HEK293 (cell line): Measurements from ENCODE around the gene CALHM1.

ENCODE experiments used
- CTCF ChIA-PET: fragments of 350-600 bp; formaldehyde crosslinking; extraction: SDS; loops from one replicate; lab custom pipeline; 2021; ENCODE audit warnings: antibody characterized with exemption; lab: Yijun Ruan, JAX
- POLR2A ChIA-PET: fragments of 300-600 bp; formaldehyde crosslinking; extraction: SDS; loops from one replicate; lab custom pipeline; 2020; ENCODE audit warnings: antibody characterized with exemption, inconsistent platforms; lab: Yijun Ruan, JAX
- H3K27ac ChIP-seq: fragments of 200-500 bp; sonication (Bioruptor generic); 2 replicates; pipeline ENCODE4 v1.5.1; 2014; ENCODE audit warnings: low read depth, low read length, control low read depth, inconsistent platforms; ENCODE audit errors: extremely low read depth
- H3K36me3 ChIP-seq, 2 experiments: fragments of 200-500 bp in 1 of 2; sonication (Bioruptor generic) in 1 of 2; 1 replicate in 1 of 2; 2 replicates in 1 of 2; pipeline ENCODE4 v1.5.1; 2014 to 2017; ENCODE audit warnings: inconsistent platforms in 2 of 2, low read length in 2 of 2; ENCODE audit not compliant: control insufficient read depth in 2 of 2, insufficient read depth in 1 of 2
- H3K4me1 ChIP-seq: fragments of 200-500 bp; sonication (Bioruptor generic); 2 replicates; pipeline ENCODE4 v1.5.1; 2014; ENCODE audit warnings: mild to moderate bottlenecking, low read length, inconsistent platforms; ENCODE audit not compliant: control insufficient read depth, insufficient read depth
- H3K4me3 ChIP-seq: 2 replicates; pipeline ENCODE4 v1.5.1; 2011; ENCODE audit warnings: low read depth, mild to moderate bottlenecking, control low read depth, low read length, moderate library complexity
- H3K9me3 ChIP-seq: fragments of 200-500 bp; sonication (Bioruptor generic); 2 replicates; pipeline ENCODE4 v1.5.1; 2014; ENCODE audit warnings: low read depth, low read length, inconsistent platforms; ENCODE audit not compliant: control insufficient read depth, insufficient read depth
- GLI4 ChIP-seq: fragments of 450-650 bp; formaldehyde crosslinking; IDR thresholded peaks from 2 replicates; pipeline ENCODE4 v1.5.1; 2016; ENCODE audit warnings: missing biosample characterization, missing genetic modification characterization
- HOXD13 ChIP-seq: sonication (generic); formaldehyde crosslinking; IDR thresholded peaks from 2 replicates; pipeline ENCODE4 v1.8.0; 2022; ENCODE audit warnings: missing genetic modification reagents, borderline replicate concordance
- KLF1 ChIP-seq: fragments of 450-650 bp; formaldehyde crosslinking; IDR thresholded peaks from 2 replicates; pipeline ENCODE4 v1.5.1; 2016; ENCODE audit warnings: missing biosample characterization, missing genetic modification characterization
- TRIM28 ChIP-seq: IDR thresholded peaks from 2 replicates; pipeline ENCODE4 v1.6.1; 2011; ENCODE audit warnings: low read length, control low read depth, borderline replicate concordance
- WT1 ChIP-seq: fragments of 450-650 bp; formaldehyde crosslinking; IDR thresholded peaks from 2 replicates; pipeline ENCODE4 v1.5.1; 2016; ENCODE audit warnings: missing biosample characterization, missing genetic modification characterization
- ZFHX2 ChIP-seq: fragments of 450-650 bp; formaldehyde crosslinking; conservative IDR thresholded peaks from 2 replicates; pipeline ENCODE4 v1.5.1; 2016; ENCODE audit warnings: missing biosample characterization, missing genetic modification characterization
- ZNF133 ChIP-seq: fragments of 450-650 bp; formaldehyde crosslinking; IDR thresholded peaks from 2 replicates; pipeline ENCODE4 v1.5.1; 2016; ENCODE audit warnings: missing biosample characterization, missing genetic modification characterization
- ZNF138 ChIP-seq: fragments of 450-650 bp; formaldehyde crosslinking; IDR thresholded peaks from 2 replicates; pipeline ENCODE4 v1.5.1; 2016; ENCODE audit warnings: missing biosample characterization, missing genetic modification characterization, borderline replicate concordance
- ZNF157 ChIP-seq: fragments of 450-650 bp; formaldehyde crosslinking; IDR thresholded peaks from 2 replicates; pipeline ENCODE4 v1.5.1; 2016; ENCODE audit warnings: missing biosample characterization, missing genetic modification characterization
- ZNF184 ChIP-seq: fragments of 450-650 bp; IDR thresholded peaks from 2 replicates; pipeline ENCODE4 v1.5.1; 2018; ENCODE audit warnings: missing biosample characterization, mild to moderate bottlenecking, missing genetic modification characterization
- ZNF214 ChIP-seq: fragments of 450-650 bp; formaldehyde crosslinking; IDR thresholded peaks from 2 replicates; pipeline ENCODE4 v1.5.1; 2017; ENCODE audit warnings: missing biosample characterization, mild to moderate bottlenecking, missing genetic modification characterization, borderline replicate concordance
- ZNF239 ChIP-seq: fragments of 450-650 bp; formaldehyde crosslinking; IDR thresholded peaks from 2 replicates; pipeline ENCODE4 v1.5.1; 2016; ENCODE audit warnings: missing biosample characterization, missing genetic modification characterization
- ZNF416 ChIP-seq: fragments of 450-650 bp; formaldehyde crosslinking; IDR thresholded peaks from 2 replicates; pipeline ENCODE4 v1.5.1; 2016; ENCODE audit warnings: missing biosample characterization, missing genetic modification characterization
- ZNF548 ChIP-seq: fragments of 450-650 bp; formaldehyde crosslinking; IDR thresholded peaks from 2 replicates; pipeline ENCODE4 v1.5.1; 2016; ENCODE audit warnings: missing biosample characterization, missing genetic modification characterization
- ZNF571 ChIP-seq: fragments of 450-650 bp; formaldehyde crosslinking; IDR thresholded peaks from 2 replicates; pipeline ENCODE4 v1.5.0; 2017; ENCODE audit warnings: missing biosample characterization, missing genetic modification characterization
- ZNF585B ChIP-seq: fragments of 450-650 bp; formaldehyde crosslinking; IDR thresholded peaks from 2 replicates; pipeline ENCODE4 v1.5.1; 2016; ENCODE audit warnings: missing biosample characterization, missing genetic modification characterization
- ZNF791 ChIP-seq: fragments of 450-650 bp; formaldehyde crosslinking; IDR thresholded peaks from 2 replicates; pipeline ENCODE4 v1.5.1; 2016; ENCODE audit warnings: missing biosample characterization, missing genetic modification characterization
- TF ChIP-seq, protein P1 (sequence below): fragments of 450-650 bp; IDR thresholded peaks from 2 replicates; pipeline ENCODE4 v1.5.1; 2018; ENCODE audit warnings: missing biosample characterization, missing genetic modification characterization
- TF ChIP-seq, protein P2 (sequence below): fragments of 450-650 bp; formaldehyde crosslinking; IDR thresholded peaks from 2 replicates; pipeline ENCODE4 v1.5.1; 2017; ENCODE audit warnings: missing biosample characterization, missing genetic modification characterization
- TF ChIP-seq, protein P3 (sequence below): fragments of 450-650 bp; formaldehyde crosslinking; IDR thresholded peaks from 2 replicates; pipeline ENCODE4 v1.5.1; 2016; ENCODE audit warnings: missing biosample characterization, missing genetic modification characterization
- TF ChIP-seq, protein P4 (sequence below): fragments of 450-650 bp; formaldehyde crosslinking; IDR thresholded peaks from 2 replicates; pipeline ENCODE4 v1.5.1; 2017; ENCODE audit warnings: missing biosample characterization, mild to moderate bottlenecking, missing genetic modification characterization, moderate library complexity
- TF ChIP-seq, protein P5 (sequence below): fragments of 450-650 bp; formaldehyde crosslinking; IDR thresholded peaks from 2 replicates; pipeline ENCODE4 v1.5.1; 2017; ENCODE audit warnings: missing biosample characterization, missing genetic modification characterization
- TF ChIP-seq, protein P6 (sequence below): fragments of 450-650 bp; formaldehyde crosslinking; IDR thresholded peaks from 2 replicates; pipeline ENCODE4 v1.5.1; 2016; ENCODE audit warnings: missing biosample characterization, missing genetic modification characterization

The CALHM1 gene

DNA sequence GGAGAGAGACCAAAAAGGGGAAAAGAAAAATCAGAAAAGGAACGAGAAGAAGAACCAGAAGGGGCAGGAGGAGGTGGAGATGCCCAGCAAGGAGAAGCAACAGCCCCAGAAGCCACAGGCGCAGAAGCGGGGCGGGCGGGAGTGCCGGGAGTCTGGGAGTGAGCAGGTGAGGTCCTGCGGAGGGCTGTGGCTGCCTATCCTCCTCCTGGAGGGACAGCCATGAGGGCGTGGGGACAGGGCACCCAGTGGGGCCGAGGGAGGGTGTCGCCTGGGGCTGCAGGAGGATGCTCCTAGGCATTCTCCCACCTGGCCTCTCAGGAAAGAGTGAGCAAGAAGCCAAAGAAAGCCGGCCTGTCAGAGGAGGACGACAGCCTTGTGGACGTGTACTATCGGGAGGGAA is 18.3 kb downstream of the CALHM1 start:
- no peak overlapping the region for H3K27ac ChIP-seq
- H3K4me1 ChIP-seq = no peaks in the 10 kb centered on the region
- CTCF ChIA-PET = no interaction called here

DNA sequence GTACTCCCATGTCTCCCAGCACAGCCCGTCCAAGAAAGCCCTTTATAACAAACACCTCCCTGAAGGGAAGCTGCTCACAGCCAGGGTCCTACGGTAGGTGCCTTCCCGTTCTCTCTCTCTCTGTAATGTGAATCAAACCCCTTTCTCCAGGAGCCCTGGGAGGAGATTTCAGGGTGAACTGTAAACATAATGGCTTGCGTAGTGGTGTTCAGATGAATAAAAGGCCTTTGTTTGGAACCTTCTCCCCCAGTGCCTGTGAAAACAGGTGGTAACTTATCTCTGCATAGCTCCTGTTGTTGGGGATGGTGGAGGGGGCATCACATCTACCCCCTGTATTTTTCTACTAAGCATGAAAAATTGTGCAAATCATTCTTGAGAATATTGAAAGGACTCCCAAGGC is 18.9 kb downstream of the CALHM1 start:
- H3K27ac ChIP-seq = no peak overlapping the region
- H3K36me3 ChIP-seq = peaks cover 37 to 90% of the 10 kb centered on the region in 2 experiments; a peak in 2 of 3 replicates
- H3K4me1 ChIP-seq = no peaks in the 10 kb centered on the region
- H3K9me3 ChIP-seq = no peaks in the 10 kb centered on the region
- no peak overlapping the region for H3K4me3 ChIP-seq
- ChIA-PET POLR2A (no interaction called here), CTCF (no interaction called here)
- TF ChIP-seq TRIM28 = no peak
- TF ChIP-seq ZNF133 (tag by site-specific recombination) = no peak
- TF ChIP-seq, protein P1, sequence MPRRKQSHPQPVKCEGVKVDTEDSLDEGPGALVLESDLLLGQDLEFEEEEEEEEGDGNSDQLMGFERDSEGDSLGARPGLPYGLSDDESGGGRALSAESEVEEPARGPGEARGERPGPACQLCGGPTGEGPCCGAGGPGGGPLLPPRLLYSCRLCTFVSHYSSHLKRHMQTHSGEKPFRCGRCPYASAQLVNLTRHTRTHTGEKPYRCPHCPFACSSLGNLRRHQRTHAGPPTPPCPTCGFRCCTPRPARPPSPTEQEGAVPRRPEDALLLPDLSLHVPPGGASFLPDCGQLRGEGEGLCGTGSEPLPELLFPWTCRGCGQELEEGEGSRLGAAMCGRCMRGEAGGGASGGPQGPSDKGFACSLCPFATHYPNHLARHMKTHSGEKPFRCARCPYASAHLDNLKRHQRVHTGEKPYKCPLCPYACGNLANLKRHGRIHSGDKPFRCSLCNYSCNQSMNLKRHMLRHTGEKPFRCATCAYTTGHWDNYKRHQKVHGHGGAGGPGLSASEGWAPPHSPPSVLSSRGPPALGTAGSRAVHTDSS (tag by site-specific recombination) = no peak
- TF ChIP-seq ZNF791 (tag by site-specific recombination) = no peak
- TF ChIP-seq ZNF416 (tag by site-specific recombination) = no peak
- TF ChIP-seq ZNF548 (tag by site-specific recombination) = no peak
- TF ChIP-seq, protein P2, sequence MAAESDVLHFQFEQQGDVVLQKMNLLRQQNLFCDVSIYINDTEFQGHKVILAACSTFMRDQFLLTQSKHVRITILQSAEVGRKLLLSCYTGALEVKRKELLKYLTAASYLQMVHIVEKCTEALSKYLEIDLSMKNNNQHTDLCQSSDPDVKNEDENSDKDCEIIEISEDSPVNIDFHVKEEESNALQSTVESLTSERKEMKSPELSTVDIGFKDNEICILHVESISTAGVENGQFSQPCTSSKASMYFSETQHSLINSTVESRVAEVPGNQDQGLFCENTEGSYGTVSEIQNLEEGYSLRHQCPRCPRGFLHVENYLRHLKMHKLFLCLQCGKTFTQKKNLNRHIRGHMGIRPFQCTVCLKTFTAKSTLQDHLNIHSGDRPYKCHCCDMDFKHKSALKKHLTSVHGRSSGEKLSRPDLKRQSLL (tag by site-specific recombination) = no peak
- TF ChIP-seq, protein P3, sequence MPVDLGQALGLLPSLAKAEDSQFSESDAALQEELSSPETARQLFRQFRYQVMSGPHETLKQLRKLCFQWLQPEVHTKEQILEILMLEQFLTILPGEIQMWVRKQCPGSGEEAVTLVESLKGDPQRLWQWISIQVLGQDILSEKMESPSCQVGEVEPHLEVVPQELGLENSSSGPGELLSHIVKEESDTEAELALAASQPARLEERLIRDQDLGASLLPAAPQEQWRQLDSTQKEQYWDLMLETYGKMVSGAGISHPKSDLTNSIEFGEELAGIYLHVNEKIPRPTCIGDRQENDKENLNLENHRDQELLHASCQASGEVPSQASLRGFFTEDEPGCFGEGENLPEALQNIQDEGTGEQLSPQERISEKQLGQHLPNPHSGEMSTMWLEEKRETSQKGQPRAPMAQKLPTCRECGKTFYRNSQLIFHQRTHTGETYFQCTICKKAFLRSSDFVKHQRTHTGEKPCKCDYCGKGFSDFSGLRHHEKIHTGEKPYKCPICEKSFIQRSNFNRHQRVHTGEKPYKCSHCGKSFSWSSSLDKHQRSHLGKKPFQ (tag by site-specific recombination) = no peak

More for the DNA sequence above, 18.3 kb downstream of the CALHM1 start:
- Histone ChIP-seq H3K36me3 (peaks cover 37 to 94% of the 10 kb centered on the region in 2 experiments; a peak in 2 of 3 replicates), H3K9me3 (no peaks in the 10 kb centered on the region), H3K4me3 (no peak overlapping the region)
- TF ChIP-seq KLF1 (no peak), ZNF585B (tag by site-specific recombination) (no peak), HOXD13 (CRISPR knock-in tag) (no peak), GLI4 (tag by site-specific recombination) (no peak), ZNF239 (tag by site-specific recombination) (no peak), ZNF214 (no peak), ZNF571 (tag by site-specific recombination) (no peak)
- POLR2A ChIA-PET = no interaction called here

DNA sequence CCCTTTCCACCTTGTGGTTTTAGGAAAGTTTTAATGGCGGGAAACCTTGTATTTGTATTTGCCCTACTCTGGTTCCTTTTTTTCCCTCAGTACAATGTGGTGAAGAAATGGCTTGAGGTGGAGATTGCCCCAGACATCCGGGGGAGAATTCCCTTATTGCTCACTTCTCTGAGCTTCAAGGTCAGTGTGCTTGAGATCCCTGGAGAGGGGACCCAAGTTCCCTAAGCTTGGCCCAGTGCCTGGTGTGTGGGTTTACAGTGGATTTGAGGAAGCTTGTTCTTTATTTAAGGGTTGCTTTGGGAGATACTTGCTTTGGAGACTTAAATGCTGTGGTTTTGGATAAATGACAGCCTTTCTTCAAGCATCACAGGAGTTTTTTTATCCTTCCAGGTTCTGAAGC is 24.8 kb downstream of the CALHM1 start:
- ChIA-PET CTCF (interaction anchor here (0.7 to 1.3 kb wide), 4 partner anchors 18 to 76 kb away, joined by 3 to 6 read pairs (median 4); no protein-coding TSS in a partner anchor), POLR2A (no interaction called here)
- Histone ChIP-seq H3K4me1 (no peaks in the 10 kb centered on the region), H3K27ac (no peak overlapping the region), H3K4me3 (no peak overlapping the region), H3K9me3 (no peaks in the 10 kb centered on the region), H3K36me3 (peaks cover 52 to 90% of the 10 kb centered on the region in 2 experiments)
- no peak for TF ChIP-seq ZNF157 (tag by site-specific recombination)
- no peak for TF ChIP-seq WT1 (tag by site-specific recombination)
- TF ChIP-seq ZFHX2 (tag by site-specific recombination) = no peak
- TF ChIP-seq, protein P4, sequence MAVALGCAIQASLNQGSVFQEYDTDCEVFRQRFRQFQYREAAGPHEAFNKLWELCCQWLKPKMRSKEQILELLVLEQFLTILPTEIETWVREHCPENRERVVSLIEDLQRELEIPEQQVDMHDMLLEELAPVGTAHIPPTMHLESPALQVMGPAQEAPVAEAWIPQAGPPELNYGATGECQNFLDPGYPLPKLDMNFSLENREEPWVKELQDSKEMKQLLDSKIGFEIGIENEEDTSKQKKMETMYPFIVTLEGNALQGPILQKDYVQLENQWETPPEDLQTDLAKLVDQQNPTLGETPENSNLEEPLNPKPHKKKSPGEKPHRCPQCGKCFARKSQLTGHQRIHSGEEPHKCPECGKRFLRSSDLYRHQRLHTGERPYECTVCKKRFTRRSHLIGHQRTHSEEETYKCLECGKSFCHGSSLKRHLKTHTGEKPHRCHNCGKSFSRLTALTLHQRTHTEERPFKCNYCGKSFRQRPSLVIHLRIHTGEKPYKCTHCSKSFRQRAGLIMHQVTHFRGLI (tag by site-specific recombination) = no peak
- TF ChIP-seq ZNF138 (tag by site-specific recombination) = no peak
- TF ChIP-seq, protein P5, sequence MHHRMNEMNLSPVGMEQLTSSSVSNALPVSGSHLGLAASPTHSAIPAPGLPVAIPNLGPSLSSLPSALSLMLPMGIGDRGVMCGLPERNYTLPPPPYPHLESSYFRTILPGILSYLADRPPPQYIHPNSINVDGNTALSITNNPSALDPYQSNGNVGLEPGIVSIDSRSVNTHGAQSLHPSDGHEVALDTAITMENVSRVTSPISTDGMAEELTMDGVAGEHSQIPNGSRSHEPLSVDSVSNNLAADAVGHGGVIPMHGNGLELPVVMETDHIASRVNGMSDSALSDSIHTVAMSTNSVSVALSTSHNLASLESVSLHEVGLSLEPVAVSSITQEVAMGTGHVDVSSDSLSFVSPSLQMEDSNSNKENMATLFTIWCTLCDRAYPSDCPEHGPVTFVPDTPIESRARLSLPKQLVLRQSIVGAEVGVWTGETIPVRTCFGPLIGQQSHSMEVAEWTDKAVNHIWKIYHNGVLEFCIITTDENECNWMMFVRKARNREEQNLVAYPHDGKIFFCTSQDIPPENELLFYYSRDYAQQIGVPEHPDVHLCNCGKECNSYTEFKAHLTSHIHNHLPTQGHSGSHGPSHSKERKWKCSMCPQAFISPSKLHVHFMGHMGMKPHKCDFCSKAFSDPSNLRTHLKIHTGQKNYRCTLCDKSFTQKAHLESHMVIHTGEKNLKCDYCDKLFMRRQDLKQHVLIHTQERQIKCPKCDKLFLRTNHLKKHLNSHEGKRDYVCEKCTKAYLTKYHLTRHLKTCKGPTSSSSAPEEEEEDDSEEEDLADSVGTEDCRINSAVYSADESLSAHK (tag by site-specific recombination) = no peak
- TF ChIP-seq, protein P6, sequence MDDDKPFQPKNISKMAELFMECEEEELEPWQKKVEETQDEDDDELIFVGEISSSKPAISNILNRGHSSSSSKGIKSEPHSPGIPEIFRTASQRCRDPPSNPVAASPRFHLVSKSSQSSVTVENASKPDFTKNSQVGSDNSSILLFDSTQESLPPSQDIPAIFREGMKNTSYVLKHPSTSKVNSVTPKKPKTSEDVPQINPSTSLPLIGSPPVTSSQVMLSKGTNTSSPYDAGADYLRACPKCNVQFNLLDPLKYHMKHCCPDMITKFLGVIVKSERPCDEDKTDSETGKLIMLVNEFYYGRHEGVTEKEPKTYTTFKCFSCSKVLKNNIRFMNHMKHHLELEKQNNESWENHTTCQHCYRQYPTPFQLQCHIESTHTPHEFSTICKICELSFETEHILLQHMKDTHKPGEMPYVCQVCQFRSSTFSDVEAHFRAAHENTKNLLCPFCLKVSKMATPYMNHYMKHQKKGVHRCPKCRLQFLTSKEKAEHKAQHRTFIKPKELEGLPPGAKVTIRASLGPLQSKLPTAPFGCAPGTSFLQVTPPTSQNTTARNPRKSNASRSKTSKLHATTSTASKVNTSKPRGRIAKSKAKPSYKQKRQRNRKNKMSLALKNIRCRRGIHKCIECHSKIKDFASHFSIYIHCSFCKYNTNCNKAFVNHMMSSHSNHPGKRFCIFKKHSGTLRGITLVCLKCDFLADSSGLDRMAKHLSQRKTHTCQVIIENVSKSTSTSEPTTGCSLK (tag by site-specific recombination) = no peak
- TF ChIP-seq ZNF184 (tag by site-specific recombination) = no peak
